GM19395 (cell line): ENCODE data around the gene IL11.

Source experiments
- ATAC-seq: cut with Tn5 transposase; IDR thresholded peaks from one replicate; pipeline ENCODE4 v1.9.1; 2021; ENCODE audit warnings: mild to moderate bottlenecking, moderate library complexity; ENCODE audit not compliant: unreplicated experiment

The IL11 gene

DNA sequence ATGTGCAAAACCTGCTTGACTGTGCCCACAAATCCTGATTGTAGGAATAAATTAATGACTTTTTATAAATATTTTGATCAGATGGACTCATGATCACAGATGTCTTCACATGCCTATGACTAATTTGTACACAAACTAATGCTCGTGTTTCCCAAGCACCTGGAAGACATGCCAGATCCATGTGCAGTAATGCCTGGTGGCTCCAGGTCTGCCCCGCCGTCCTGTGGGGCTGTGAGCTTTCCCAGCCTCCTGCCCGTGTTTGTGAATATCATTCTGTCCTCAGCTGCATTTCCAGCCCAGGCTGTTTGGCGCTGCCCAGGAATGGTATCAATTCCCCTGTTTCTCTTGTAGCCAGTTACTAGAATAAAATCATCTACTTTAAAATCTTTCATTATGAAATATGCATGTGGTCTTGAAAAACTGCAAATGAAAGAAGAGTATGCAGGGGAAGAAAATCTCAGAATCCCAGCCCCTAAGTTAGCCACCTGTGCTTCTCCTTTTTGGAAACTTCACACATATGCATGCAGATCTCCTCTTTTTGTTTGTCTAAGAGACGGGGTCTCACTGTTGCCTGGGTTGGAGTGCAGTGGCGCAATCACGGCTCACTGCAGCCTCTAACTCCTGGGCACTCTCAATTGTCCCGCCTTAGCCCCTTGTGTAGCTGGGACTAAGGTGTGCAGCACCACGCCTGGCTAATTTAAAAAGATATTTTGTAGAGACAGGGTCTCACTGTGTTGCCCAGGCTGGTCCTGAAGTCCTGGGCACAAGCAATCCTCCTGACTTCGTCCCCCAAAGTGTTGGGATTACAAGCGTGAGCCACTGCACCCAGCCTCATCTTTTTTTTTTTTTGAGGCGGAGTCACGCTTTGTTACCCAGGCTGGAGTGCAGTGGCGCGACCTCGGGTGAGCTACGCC is 21.7 kb upstream of the IL11 start:
- no peak for ATAC-seq

DNA sequence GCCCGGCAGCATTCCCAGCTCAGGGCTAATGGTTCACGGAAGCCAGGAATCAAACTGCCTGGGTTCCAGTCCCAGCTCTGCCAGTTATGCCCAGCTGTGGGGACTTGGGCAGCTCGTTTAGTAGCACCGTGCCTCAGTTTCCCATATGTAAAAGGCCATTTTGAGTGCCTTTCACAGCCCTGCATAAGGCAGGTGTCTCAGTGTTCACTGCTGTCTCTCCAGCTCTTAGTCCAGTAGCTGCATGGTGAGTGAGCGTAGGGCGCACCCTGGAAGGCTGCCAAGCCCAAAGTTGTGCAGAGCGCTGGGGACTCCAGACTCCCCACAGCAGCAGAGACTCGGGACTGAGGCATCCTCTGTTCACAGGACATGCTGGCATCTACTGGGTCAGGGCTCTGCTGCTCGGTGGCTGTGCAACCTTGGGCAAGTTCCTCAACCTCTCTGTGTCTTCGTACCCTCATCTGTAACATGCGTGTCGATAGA is 21.0 kb upstream of the IL11 start:
- no peak for ATAC-seq

DNA sequence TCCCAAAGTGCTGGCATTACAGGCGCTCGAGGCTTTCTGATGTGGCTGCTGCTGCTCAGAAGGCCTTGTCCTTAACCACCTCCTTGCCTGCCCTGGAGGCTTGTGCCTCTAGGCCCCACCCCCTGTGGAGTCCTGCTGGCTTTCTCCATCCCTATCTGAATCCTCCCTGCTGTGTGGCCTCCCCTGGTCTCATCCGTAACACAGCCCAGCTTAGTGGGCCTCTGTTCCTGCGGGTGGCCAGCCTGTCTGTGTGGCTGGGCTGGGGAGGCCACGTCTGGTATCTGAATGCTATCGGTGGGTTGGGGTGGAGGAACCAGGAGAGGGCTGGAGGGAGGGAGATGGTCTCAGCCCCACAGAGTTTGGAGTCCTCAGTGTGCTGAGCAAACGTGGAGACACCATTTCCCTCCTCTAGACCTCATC is 20.2 kb upstream of the IL11 start:
- ATAC-seq, result no peak

DNA sequence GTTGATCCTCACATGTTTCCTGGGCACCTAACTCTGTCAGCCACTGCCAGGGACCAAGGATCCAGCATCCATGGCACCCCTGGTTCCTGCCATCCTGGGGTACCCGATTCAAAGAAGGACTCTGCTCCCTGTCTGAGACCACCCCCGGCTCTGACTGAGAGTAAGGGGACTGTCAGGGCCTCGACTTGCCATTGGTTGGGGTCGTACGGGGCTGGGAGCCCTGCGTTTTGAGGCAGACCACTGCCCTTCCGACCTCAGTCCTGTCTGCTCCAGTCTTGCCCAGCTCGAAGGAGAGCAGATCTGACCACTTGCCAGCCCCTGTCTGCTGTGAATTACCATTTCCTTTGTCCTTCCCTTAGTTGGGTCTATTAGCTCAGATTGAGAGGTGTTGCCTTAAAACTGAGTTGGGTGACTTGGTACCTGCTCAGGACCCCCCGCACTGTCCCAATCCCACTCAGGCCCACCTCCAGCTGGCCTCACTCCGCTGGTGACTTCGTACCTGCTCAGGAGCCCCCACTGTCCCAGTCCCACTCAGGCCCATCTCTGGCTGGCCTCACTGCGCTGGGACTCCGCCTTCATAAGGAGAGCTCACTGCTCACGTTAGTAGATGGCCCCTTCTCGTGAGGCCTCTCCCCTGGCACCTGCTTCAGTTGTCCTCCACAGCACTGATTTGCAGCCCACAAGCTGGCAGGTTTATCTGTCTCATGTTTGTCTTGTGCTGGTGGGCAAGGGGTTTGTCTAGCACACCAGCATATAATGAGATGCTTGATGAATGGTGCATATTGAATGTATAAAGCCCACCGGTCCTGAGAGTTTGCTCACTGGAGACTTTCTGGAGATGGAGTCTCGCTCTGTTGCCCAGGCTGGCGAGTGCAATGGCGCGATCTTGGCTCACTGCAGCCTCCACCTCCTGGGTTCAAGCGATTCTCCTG is 19.4 kb upstream of the IL11 start:
- no peak for ATAC-seq

DNA sequence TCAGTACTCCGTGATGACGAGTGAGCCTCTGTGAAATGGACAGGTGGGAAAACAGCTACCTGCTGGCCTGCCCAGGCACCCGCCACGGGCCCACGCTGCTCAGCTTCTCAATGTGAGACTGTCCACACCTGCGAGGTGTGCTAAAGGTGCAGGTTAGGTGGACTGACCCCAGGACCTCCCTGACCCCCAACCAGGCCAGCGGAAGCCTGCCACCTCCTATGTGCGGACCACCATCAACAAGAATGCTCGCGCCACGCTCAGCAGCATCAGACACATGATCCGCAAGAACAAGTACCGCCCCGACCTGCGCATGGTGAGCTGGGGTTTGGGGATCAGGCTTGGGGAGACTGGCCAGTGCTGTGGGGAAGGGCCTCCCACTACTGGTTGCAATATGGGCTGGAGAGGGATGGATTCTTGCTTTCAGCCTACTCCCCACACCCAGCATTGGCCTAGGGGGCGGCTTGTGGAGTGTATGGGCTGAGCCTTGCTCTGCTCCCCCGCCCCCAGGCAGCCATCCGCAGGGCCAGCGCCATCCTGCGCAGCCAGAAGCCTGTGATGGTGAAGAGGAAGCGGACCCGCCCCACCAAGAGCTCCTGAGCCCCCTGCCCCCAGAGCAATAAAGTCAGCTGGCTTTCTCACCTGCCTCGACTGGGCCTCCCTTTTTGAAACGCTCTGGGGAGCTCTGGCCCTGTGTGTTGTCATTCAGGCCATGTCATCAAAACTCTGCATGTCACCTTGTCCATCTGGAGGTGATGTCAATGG is 17.7 kb upstream of the IL11 start:
- ATAC-seq, result no peak

DNA sequence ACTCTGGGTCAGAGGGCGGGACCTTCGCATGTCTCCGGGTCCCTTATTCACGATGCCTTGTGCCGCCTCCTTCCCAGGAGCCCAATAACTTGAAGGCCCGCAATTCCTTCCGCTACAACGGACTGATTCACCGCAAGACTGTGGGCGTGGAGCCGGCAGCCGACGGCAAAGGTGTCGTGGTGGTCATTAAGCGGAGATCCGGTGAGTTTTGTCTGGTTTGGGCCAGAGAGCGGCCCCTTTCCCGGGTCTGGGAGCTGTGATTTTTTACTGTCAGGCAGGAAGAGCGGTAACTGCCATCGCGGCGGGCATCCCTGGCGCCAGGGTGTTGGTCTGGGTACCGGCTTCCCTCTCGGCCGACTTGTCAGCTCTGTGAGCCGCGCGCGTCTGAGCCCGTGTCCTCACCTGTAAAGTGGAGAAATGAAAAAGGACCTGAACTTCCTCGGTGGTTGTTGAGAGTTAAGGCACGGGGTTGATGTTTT is 16.3 kb upstream of the IL11 start:
- ATAC-seq, result no peak

DNA sequence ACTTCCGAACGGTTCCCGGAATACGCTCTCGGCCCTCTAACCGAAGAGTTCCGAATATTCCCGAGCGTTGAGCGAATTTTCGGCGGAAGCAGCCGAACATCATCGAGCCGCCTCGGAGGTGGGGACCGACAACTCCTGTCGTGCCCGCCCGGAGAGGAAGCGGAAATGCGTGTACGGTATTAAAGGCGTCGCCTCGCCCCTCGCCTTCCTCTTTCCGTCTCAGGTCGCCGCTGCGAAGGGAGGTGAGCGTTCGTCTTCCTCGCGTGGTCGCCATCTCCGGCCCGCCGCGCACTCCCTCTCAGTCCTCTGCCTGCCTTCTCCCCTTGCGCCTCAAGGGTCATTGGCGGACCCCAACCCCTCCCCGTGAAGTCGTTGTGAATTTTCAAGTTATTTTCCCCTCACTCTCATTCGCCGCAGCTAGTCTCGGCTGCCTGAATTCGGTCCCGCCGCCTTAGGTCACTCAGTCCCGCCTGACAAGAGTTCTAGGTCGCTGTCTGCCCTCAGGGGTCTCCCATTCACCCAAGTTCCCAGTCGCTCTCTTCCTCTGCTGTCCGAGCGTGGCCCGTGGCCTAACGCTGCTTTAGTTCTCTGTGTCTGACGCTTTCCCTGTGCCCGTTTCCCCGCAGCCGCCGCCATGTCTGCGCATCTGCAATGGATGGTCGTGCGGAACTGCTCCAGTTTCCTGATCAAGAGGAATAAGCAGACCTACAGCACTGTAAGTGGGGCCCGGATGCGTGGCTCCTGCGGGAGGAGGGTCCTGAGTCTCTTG is 15.6 kb upstream of the IL11 start, which contains the start of gene RPL28:
Gene RPL28, plus strand, starts transcription at position 209 of the 769 bp plus-strand sequence. Its CDS starts 426 bp downstream, at position 635.
- peak; percentile 62 for ATAC-seq

DNA sequence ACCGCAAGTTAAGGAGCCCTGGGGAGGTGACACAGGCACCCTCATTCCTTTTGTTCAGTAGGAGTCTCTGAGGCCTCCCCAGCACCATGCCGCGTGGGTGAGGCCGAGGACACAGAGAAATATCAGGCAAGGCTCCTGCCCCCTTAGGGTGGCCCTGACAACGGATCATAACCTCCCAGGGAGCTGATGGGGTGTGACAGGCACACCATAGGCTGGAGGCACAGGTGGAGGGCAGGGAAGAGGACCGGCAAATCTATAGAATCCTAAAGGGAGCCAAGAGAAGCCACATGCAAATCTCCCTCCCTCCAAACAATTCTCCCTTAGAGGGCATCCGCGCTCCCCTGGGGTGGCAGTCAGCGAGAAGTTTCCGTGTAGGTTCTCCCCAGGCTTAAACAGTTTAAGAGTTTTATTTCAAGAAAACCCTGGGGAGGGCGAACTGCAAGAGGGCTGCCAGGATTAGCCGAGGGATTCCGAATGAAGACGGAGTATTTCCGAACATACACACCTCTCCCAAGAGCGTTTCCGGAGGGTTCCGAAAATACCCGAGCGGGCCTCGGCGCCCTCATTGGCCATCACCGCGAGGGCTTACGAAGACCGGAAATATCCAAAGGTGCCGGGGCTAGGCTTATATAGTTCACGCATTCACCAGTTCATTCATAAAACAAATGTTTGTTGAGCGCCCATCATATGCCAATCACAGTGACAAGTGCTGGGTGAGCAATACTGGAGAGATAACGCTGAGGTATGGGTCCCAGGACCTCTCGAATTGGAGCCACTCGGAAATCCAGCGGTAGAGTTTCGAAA is 14.9 kb upstream of the IL11 start:
- ATAC-seq, result peak; percentile 73

DNA sequence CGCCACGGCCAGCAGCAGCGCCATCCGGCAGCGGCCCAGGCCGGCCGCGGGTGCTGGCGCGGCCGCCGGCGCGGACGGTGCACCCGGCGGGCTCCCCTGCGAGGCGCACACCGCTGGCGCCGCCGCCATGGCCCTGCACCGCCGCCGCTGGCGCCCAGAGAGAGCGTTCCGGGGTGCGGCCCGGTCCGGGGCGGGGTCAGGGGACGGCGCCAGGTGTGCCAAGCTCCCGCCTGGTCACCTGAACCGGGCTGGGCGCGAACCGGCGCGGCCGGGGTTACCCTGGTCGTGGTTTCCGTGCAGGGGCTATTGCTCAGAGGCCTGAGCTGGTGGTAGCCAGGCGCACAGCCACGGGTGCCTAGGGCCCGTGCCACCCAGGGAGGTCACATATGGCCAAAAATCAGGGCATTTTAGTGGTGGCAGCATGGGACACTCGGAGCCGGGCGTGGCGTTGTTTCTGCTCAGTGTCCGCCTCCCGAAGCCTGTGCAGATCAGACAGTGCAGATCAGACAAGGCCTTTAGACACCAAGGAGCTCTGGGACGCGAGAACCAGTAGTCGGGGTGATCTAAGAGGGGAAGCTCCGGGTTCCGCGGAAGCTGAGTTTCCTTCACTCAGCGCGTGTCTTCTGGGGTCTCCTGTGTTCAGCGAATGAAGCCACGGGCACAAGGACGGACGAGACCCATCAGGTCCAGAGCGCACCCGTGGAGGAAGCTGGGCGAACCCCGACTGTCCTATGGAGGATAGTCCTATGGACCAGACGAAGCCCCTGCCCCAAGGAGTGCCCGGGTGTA is 14.1 kb upstream of the IL11 start, which contains the start of gene TMEM238:
Gene TMEM238, minus strand, starts transcription at position 162 of the 789 bp plus-strand sequence. Its CDS starts 33 bp downstream, at position 129.
- no peak for ATAC-seq

DNA sequence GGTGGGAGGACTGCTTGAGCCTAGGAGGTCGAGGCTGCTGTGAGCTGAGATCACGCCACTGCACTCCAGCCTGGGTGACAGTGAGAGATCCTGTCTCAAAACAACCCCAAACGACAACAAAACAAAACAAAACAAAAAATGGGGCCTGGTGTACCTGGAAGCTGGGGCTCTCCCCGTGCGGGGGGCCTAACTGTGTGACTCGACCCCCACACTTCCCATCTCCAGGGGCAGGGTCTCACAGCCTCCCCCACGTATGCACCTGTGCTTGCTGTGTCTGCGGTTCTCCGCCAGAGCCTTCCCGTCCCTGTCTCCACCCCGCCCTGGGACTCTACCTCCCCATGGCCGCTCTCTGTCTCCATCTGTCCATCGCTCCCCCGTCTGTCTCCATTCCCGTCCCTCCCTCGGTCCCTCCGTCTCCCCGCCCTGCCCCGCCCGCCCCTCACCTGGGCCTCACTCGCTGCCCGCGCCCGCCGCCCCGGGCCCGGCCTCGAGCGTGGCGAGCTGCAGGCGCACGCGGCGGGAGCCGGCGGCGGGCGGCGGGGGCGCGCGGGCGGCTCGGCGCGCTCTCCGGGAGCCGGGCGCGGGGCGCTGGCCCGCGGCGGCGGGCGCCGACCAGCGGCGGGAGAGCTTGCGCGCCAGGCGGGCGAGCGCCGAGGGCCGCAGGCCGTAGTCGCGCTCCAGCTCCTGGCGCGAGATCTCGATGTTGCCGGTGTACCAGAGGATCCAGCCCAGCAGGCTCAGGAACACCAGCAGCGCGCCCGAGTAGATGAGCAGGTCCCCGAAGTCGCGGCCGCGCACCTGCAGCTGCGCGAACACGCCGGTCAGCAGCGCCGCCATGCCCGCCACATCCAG is 13.2 kb upstream of the IL11 start:
- ATAC-seq, result no peak

DNA sequence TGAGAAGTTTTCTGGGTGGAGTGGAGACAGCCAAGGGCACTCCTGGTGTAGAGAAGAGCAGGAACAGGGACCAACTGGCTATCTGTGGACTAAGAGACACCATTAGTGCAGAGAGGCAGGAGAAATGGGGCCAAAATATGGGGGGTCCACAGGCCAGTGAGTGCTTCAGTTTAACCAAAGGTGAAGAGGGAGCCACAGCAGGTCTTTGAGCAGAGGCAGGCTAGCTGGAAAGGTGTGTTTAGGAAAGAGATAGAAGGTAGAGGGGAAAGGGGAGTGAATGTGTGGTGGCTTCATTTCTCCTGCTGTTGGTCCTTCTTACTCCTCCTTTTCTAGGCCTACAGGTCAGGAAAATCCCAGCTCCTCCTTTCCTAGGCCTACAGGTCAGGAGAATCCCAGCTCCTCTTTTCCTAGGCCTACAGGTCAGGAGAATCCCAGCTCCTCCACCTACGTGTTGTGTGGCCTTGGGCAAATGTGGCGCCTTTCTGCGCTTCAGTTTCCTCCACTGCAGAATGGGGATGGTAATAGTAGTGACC is 12.3 kb upstream of the IL11 start:
- no peak for ATAC-seq

DNA sequence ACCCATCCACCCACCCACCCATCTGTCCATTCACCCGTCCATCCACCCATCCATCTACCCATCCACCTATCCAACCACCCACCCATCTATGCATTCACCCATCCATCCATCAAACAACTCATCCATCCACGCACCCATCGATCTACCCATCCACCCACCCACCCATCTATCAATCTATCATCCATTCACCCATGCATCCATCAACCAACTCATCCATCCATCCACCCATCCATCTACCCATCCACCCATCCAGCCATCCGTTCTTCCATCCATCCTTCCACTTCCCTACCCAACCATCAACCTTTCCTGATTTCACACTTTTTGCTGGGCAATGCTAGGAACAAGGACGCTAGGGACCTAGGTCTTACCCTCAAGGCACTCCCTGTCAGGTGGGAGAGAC is 11.8 kb upstream of the IL11 start:
- ATAC-seq, result no peak

DNA sequence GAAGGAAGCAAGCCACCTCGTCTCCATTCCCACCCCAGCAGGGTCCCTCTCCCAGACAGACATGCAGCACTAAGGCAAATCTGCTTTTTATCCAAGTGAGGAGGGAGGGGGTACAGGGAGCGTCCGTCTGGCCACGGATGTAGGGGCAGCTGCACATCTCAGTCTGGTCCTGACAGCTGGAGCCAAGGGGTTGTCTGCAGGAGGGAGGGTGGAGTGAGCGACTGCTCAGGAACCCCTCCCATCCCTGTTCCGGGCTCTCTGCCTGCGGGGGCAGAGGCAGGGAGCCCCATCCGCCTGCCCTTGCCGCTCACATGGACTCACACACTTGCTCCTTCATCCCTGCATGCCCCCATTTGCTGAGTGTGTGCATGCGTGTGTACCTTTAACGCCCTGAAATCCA is 8.9 kb upstream of the IL11 start:
- ATAC-seq, result no peak

DNA sequence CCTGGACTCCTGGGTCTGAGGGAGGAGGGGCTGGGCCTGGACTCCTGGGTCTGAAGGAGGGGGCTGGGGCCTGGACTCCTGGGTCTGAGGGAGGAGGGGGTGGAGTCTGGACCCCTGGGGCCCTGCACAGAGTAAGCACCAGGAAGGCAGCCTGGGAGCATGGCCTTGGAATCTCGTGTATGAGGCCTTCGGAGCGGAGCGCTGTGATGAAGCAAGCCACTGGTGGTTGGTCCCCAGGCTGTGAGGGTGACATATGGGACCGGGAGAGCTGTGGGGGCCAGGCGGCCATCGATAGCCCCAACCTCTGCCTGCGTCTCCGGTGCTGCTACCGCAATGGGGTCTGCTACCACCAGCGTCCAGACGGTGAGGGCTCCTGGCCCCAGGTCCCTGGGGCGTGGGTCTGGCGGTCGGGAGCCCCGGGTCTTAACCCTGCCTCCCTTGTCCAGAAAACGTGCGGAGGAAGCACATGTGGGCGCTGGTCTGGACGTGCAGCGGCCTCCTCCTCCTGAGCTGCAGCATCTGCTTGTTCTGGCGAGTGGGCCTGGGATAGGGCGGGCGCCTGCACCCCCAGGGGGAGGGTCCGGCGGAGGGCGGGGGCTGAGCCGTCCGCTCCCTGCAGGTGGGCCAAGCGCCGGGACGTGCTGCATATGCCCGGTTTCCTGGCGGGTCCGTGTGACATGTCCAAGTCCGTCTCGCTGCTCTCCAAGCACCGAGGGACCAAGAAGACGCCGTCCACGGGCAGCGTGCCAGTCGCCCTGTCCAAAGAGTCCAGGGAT is 7.3 kb upstream of the IL11 start:
- no peak for ATAC-seq

DNA sequence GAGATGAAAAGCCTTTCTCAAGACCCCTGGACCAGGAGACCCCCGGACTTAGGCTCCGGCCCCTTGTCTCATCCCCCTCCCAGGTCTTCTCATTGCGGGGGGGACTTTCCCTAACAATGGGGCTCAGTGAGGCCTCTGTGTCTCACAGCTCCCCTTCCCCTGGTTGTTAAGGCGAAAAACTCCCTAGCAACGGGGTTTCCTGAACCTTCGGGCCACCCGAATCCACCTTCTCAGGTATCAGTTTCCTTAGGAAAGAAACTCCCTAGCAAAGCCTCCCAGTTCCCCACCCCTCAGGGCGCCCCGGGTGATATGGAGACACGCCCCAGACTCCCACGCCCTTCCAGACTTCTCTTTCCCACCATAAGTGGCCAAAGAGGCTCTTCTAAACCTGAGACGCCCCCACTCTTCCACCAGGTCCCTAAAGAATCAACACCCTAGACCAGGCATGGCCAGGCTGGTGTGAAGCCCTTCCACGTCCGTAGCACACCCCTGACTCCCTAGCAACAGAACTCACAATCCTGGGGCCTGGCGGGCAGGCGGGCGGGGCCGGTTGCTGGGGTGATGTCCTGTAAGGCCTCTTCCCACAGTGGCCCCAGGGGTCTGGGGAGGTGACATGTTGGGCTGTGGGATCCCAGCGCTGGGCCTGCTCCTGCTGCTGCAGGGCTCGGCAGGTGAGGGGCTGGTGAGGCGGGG is 6.1 kb upstream of the IL11 start, which contains the start of gene TMEM190:
Gene TMEM190, plus strand, starts transcription at position 586 of the 693 bp plus-strand sequence. Its CDS starts 28 bp downstream, at position 614.
- no peak for ATAC-seq
